GM18505 (cell line): ENCODE data around the gene OTUD4.

ENCODE experiments used
- ATAC-seq: cut with Tn5 transposase; IDR thresholded peaks from one replicate; pipeline ENCODE4 v1.9.1; 2021; ENCODE audit not compliant: unreplicated experiment
- POLR2A ChIP-seq: IDR thresholded peaks from 4 replicates; pipeline ENCODE4 v1.6.1; 2011; ENCODE audit warnings: borderline replicate concordance; ENCODE audit not compliant: insufficient read depth, insufficient read length; ENCODE audit errors: extremely low read depth

OTUD4 gene

DNA sequence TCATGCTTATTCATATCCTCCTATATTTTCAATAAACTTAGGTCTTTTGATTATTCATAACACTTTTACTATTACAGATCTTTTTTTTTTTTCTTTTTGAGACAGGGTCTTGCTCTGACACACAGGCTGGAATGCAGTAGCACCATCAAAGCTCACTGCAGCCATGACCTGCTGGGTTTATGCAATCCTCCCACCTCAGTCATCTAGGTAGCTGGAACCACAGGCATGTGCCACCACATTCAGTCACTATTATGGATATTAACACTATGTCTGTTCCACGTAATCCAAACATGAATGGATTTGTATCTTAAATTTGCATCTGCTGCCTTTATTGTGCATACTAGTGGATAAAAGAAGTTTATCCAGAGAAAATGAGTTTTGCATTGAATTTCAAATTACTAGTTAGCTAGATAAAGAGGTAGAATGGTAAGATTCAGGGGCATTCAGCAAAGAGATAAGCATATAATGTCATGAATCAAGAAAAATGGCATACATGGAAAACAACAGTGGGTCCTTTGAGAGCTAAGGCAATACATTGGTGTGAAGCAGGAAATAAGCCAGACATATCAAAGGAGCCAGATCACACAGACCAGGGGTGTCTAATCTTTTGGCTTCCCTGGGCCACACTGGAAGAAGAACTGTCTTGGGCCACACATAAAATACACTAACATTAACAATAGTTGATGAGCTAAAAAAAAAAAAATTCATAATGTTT is 96.3 kb downstream of the OTUD4 start:
- TF ChIP-seq POLR2A = no peak

More for the DNA sequence above, 96.3 kb downstream of the OTUD4 start:
- no peak for ATAC-seq
